Panc1 (cell line): ENCODE results near the gene NUP58.
A peak's percentile ranks its signal among the peaks of the same experiment; 100 is the strongest.

Experiments used
- POLR2AphosphoS5 ChIP-seq: IDR thresholded peaks from 2 replicates; pipeline ENCODE4 v1.6.1; 2012; ENCODE audit warnings: mild to moderate bottlenecking, low read depth, low read length, moderate library complexity
- SIN3A ChIP-seq: IDR thresholded peaks from 2 replicates; pipeline ENCODE4 v1.6.1; 2012; ENCODE audit warnings: low read depth, mild to moderate bottlenecking, low read length, moderate library complexity, borderline replicate concordance; ENCODE audit not compliant: insufficient read depth
- TCF7L2 ChIP-seq: IDR thresholded peaks from 2 replicates; pipeline ENCODE4 v1.6.1; 2011; ENCODE audit warnings: mild to moderate bottlenecking, low read depth, low read length, inconsistent platforms
- TF ChIP-seq, protein P1 (sequence below): fragments of 450-650 bp; IDR thresholded peaks from 2 replicates; pipeline ENCODE4 v1.5.1; 2017; ENCODE audit warnings: mild to moderate bottlenecking

- TF ChIP-seq, protein P1, sequence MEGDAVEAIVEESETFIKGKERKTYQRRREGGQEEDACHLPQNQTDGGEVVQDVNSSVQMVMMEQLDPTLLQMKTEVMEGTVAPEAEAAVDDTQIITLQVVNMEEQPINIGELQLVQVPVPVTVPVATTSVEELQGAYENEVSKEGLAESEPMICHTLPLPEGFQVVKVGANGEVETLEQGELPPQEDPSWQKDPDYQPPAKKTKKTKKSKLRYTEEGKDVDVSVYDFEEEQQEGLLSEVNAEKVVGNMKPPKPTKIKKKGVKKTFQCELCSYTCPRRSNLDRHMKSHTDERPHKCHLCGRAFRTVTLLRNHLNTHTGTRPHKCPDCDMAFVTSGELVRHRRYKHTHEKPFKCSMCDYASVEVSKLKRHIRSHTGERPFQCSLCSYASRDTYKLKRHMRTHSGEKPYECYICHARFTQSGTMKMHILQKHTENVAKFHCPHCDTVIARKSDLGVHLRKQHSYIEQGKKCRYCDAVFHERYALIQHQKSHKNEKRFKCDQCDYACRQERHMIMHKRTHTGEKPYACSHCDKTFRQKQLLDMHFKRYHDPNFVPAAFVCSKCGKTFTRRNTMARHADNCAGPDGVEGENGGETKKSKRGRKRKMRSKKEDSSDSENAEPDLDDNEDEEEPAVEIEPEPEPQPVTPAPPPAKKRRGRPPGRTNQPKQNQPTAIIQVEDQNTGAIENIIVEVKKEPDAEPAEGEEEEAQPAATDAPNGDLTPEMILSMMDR, result no peak
- TF ChIP-seq POLR2AphosphoS5 (peak; percentile 78; the same call in 1 of the 2 replicates), SIN3A (peak; percentile 73; the same call in 1 of the 2 replicates), TCF7L2 (peak; percentile 33; the same call in 1 of the 2 replicates)
Measured at GRCh38 chr13:25301347-25302113, at the start of gene NUP58.
